HG03442 (cell line): ENCODE measurements around the gene B4GALT5.
"Not testable (repeated sequence)": the region's sequence is repeated elsewhere in the genome, so short reads cannot be mapped to it uniquely, and the experiment has no call there.

ENCODE experiments used
- ATAC-seq: cut with Tn5 transposase; IDR thresholded peaks from one replicate; pipeline ENCODE4 v1.9.1; 2021; ENCODE audit warnings: mild to moderate bottlenecking, moderate library complexity; ENCODE audit not compliant: unreplicated experiment

B4GALT5 gene

DNA sequence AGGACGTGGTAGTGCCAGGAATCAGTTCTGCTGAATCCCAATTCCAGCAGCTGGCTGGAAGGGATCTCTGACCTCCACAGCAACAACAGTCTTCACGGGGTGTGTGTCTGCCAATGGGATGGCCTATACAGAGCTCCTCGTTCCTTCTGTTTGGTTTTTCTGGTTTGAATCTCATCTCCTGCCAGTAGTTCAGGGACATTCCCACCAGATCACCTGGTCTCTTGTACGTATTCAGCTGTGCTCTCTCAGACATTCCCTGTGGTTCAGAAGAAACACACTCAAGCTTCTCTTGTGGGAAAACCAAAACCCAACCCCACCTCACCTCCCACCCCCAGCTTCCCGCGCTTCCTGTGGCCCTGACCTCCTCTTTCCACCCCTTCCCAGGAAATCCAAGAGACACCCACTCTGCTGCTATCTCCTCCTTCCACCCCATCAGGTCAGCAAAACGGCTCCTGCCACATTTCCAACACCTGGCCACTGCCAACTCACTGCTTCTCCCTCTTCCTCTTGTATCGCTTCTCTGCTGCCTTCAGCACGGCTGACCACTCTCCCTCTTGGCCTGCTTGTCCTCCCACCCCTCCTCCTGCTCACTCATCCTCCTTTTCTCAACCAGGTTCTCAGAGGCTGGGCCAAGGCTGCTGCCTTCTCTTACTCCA lies 82.5 kb downstream of the B4GALT5 start:
- ATAC-seq = peak; percentile 20

DNA sequence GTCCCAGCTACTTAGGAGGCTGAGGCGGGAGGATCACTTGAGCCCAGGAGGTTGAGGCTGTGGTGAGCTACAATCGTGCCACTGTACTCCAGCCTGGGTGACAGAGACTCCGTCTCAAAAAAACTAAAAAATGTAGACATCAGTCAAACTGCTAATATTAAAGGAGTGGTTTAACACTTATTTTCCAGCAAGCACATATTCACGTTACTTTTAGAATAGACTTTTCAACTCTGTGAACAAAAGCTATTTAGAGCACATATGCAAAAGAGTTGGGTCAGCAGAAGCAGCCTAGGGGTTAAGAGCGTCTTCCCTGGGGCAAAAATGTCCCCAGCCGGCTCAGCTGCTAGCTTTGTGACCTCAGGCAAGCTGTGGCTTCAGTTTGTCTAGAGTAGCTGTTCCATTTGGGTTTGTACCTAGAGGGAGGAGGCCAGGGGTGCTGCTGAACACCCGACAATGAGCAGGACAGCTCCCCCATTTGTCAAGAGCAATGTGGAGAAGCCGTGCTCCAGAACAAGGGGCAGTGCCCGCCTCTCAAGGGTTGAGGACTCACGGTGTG lies 83.2 kb downstream of the B4GALT5 start:
- ATAC-seq = peak; percentile 71

DNA sequence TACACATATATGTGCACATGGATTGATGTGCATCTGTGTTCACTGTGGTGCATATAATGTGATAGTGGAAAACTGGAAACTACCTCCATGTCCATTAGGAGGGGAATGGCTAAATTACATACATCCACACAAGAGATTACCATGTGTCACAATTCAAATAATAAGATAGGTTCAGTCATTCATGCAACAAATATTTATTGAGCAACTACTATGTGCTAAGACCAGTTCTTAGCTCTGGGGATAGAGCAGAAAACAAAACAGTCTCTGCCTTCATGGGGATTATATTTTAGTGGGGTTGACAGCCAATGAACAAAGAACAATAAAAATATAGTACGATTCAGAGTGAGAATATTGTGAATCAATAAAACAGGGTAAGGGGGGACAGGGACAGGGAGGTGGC lies 84.1 kb downstream of the B4GALT5 start:
- no peak for ATAC-seq

DNA sequence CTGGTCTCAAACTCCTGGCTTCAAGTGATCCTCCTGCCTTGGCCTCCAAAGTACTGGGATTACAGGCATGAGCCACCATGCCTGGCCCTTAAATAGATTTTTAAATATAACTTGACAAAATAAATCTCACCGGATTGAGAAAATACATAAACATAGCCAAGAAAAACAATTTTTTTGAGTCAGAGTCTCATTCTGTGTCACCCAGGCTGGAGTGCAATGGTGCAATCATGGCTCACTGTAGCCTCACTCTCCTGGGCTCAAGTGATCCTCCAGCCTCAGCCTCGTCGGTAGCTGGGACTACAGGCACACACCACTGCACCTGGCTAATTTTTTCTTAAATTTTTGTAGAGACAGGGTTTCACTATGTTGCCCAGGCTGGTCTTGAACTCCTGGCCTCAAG lies 85.4 kb downstream of the B4GALT5 start:
- not testable (repeated sequence) for ATAC-seq

DNA sequence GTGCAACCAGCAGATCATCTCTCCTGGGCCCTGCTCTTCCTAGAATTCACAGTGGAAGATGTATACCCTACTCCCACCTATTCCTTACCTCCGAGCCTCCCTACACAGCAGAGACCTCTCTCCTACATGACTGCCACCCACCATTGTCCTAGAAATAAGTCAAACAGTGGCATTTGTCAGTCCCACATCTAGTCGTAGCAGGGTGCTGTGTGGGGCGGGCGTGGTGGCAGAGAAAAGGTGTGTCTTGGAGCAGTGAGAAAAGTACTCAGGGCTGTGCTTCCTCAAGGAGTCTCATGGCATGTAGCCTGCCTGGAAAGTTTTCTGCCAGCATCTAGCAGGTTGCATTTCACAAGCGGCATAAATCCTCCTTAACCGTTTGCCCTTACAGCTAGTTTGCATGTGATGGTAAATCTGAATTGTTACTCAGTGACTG lies 86.3 kb downstream of the B4GALT5 start:
- no peak for ATAC-seq

DNA sequence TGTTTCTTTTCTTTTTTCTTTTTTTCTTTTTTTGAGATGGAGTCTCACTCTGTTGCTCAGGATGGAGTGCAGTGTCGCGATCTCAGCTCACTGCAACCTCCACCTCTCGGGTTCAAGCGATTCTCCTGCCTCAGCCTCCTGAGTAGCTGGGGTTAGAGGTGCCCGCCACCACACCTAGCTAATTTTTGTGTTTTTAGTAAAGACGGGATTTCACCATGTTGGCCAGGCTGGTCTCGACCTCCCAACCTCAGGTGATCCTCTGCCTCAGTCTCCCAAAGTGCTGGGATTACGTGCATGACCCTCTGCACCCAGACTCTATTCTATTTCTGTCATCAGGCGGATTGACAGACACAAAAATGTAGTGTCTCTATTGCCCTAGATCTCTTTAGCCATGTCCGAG lies 88.7 kb downstream of the B4GALT5 start:
- not testable (repeated sequence) for ATAC-seq

DNA sequence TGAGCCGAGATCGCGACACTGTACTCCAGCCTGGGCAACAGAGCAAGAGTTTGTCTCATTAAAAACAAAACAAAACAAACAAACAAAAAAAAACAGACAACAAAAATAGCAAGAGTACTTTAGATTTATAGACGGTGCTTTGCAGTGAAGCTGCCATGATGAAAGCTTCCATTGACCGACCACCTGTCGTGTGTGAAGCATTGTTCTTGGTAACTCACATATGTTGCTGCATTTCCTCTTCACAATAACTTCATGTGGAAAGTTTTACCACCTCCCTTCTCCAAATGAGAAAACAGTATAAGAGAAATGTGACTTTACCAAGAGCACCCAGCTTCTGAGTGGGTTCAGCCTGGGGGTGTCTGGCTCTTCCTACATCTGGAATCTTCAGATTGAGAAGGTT lies 89.4 kb downstream of the B4GALT5 start:
- no peak for ATAC-seq

DNA sequence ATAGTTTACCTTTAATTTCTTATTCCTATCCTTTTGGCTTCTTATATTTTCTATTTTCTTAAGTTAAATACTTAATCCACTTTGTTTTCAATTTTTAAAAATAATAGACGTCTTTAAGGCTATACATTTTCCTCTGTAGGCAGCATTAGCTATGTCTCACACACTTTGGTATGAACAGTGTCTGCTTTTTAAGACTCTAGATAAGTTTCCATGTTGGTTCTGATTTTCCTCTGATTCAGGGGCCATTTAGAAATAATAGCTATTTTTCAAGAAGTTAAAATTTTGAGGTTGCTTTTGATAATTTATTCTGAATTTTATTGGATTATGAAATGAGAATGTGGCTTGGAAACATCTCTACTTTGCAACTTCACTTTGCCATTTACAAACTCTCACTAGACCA lies 91.4 kb downstream of the B4GALT5 start:
- no peak for ATAC-seq

DNA sequence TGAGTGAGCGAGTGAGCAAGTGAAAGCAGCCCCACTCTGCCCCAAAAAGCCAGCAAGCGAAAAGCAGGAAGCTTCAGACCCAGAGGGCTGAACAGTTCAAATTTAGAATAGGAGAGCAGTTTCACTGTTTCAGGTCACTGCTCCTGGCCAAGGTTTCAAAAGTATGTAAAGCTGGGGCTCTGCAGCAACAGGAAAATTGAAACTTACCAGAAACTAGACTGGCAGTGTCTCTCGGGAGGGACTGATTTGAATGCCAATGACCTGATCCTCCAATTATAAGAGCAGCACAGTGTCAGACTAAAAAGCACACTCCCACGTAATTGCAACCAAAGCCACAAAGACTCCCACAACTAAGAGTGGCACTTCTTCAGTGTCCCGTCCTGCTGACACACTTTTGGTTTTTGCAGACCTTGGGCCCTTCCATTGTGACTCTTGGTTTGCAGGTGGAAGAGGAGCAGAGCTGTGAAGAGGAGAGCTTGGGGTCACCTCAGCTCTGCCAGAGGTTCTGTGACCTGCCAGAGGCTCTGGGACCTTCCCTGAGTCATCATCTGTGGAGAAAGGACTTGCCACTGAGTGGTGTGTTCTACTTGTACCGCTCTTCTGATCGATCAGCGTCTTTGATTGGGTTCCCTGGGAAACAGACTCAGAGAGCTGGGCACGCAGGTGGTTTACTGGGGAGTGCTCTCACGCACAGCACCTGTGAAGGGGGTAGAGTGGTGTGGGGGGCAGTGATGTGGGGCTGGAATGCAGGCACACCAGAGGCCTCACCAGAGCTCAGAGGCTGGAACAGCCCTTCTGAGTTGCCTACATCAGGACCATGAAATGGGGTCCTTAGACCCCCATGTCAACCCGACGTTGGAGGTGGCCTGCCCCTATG lies 93.1 kb downstream of the B4GALT5 start:
- peak; percentile 82 for ATAC-seq

DNA sequence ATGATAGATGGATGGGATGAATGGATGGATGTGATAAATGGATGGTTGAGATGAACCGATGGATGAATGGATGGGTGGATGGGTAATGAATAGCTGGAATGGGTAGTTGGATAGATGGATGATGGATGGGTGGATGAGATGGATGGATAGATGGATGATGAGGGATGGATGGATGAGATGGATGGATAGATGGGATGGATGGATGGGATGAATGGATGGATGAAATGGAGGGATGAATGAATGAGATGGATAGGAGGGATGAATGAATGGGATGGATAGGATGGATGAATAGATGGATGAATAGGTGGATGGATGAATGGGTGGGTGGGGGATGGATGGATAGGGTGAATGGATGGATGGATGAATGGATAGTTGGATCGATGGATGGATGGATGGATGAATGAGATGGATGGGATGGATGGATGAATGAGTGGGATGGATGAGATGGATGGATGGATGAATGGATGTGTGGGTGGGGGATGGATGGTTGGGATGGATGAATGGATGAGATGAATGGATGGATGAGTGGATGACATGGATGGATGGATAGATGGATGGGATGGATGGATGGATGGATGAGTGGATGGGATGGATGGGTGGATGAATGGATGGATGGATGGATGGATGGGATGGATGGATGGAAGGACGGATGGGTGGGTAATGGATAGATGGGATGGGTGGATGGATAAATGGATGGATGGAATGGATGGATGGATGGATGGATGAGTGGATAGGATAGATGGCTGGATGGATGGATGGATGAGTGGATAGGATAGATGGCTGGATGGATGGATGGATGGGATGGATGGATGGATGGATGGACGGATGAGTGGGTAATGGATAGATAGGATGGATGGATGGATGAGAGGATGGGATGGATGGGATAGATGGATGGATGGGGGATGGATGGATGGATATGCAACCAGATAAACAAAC lies 94.3 kb downstream of the B4GALT5 start:
- ATAC-seq = no peak

DNA sequence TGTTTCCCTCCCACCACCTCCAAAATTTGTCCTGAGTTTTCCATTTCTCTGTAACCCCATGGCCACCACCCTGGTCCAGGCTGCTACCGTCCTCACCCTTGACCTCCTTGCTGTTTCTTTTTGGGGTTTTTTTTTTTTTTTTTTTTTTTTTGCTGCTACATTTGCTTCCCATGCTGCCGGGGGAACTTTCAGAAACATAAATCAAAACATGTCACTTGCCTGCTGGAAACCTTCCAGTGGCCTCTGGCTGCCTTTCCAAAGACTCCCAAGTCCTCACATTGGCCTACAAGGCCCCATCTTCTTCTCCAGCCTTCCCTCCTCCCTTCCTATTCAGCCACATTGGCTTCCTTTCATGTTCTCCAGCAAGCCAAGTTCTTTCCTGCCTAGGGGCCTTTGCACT lies 95.4 kb downstream of the B4GALT5 start:
- no peak for ATAC-seq

DNA sequence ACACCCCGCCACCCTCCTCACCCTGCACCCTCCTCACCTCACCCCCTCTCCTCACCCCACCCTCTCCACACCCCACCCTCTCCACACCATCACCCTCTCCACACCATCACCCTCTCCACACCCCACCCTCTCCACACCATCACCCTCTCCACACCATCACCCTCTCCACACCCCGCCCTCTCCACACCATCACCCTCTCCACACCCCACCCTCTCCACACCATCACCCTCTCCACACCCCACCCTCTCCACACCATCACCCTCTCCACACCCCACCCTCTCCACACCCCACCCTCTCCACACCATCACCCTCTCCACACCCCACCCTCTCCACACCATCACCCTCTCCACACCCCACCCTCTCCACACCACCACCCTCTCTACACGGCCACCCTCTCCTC lies 96.3 kb downstream of the B4GALT5 start:
- not testable (repeated sequence) for ATAC-seq

DNA sequence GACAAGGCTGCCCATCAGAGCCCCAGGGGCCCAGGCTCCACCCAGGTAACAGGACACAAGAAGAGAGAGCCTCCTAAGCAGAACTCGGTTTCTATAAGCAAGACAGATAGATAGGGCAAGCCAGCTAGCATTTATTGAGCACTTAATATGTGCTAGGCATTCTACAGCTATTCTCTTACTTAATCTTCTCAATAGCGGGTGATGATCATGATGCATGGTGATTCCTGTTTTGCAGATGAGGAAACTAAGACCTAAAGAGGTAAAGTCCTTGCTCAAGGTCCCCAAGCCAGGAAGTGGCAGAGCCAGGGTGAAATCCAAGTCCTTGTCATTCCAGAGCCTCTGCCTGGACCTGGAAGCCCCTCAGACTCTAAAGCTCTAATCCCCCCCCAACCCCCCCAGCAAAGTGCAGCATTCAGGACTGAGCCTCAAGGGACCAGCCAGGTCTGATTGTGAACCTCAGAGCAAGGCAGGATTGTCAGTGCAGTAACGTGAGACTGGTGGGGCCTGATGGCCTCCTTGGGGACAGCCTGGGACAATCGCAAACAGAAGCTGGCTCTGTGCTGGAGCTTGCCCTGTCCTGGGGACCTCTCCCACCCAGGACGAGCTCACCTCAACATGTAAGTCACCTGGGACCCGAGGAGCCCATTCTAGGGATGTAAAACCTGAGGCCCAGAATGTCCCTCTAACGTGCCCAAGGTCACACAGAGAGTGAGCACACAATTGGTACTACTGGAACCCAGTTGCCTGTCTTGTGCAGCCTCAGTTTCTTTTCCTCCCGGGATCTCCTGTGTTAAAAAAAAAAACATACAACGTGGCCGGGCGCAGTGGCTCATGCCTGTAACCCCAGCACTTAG lies 97.3 kb downstream of the B4GALT5 start:
- ATAC-seq = no peak

DNA sequence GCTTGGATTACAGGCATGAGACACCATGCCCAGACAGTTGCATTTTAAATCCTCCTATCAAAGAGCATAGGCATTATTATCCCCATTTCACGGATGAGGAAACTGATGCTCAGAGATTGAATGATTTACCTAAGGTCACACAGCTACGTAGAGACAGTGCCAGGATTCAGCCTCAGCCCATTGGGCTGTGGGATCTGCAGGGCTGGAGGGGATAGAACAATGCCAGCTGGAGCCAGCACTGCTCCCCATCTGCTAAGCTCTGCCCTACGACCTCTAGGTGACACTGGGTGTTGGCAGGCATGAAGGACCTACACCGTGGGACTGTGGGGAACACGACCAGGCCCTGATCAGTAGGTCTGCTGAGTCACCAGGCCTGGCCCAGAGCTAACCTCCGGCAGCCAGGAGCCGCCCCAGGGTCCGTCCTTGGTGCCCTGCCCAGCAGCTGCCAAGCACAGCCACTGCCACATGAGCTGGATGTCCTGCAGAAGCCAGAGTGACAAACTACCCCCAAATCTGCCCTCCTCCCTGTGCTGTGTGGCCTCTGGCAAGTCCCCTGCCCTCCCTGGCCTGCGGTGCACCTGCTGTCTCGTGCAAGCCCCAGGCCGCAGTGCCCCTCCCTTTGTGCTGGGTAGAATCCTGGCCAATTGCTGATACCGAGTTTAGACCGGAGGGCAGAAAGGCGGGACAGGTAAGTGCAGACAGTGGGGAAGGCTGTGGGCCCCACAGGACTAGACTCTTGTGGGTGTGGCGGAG lies 98.1 kb downstream of the B4GALT5 start:
- ATAC-seq = no peak

DNA sequence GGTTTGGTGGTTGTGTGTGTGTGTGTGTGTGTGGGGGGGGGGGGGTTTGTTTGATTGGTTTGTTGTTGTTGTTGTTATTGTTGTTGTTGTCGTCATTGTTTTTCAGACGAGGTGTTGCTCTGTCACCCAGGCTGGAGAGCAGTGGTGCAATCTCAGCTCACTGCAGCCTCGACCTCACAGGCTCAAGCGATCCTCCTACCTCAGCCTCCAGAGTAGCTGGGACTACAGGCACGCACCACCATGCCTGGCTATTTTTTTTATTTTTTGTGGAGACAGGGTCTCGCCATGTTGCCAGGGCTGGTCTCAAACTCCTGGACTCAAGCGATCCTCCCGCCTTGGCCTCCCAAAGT lies 98.7 kb downstream of the B4GALT5 start:
- ATAC-seq = not testable (repeated sequence)

DNA sequence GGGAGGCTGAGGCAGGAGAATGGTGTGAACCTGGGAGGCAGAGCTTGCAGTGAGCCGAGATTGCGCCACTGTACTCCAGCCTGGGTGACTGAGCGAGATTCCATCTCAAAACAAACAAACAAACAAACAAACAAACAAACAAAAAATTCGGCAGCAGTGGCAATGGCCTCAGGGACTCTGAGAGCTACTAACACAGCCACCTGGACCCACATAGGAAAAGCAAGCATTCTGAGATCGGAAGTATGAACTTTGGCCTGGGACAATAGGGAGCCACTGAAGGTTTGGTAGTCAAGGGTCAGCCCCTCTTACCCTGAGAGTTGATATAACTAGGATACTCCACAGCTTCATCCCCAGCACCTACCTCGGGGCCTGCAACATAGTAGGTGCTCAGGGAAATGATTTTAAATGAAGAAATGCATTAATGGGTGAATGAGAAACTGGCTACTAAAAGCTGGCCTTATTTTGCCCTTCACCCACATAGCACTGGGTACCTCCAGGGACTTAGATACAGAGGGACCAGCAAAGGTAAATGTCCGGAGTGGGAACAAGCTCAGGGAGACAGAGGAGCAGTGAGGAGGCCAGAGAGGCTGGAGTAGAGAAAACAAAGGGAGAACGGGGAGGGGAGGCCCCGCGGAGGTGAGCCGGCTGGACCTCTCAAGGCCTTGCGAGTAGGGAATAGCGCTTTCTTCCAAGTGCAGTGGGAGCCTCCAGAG lies 99.2 kb downstream of the B4GALT5 start:
- ATAC-seq = no peak

DNA sequence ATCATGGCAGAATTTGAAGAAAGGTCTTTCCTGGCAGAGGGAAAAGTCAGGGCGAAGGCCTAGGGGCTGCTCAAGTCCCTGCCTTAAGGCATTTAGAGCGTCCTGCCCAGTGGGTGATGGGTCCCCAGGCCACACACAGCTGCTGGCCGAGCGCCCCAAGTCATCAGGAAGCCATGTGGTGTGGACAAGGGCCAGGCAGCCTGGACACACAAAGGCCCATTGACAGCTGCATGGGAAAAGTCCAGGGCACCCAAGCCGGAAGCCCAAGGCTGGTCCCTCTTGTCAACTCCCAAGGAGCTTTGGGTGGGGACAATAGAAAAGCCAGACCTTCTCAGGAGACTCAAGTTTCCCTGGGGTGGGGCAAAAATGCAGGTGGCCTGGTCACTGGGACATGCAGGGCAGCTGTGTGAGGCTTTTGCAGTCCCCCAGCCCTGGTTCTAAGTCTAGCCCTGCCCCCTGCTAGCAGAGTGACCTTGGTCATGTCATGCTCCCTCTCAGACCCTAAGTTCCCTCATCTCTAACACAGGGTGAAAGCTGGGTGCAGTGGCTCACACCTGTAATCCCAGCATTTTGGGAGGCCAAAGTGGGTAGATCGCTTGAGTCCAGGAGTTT lies 101.4 kb downstream of the B4GALT5 start:
- ATAC-seq = no peak

DNA sequence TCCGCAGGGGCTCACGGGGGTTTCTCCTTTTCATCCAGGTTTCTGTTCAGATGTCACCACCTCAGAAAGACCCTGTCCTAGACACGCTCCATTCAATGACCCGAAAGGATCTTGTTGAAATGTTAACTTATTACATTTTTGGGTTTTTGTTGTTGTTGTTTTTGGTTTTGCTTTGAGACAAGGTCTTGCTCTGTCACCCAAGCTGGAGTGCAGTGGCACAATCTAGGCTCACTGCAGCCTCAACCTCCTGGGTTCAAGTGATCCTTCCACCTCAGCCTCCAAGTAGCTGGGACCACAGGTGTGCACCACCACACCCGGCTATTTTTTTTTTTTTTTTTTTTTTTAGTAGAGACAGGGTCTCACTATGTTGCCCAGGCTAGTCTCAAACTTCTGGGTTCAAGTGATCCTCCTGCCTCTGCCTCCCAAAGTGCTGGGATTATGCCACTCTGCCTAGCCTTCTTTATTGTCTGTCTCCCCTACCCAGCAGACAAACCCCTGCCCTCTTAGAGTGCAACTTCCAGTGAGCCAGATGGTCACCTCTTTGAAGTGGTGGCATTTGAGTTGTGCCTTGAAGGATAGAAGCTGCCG lies 102.0 kb downstream of the B4GALT5 start:
- not testable (repeated sequence) for ATAC-seq
